HG02678 (cell line): ENCODE data around the gene AMZ2.
"Not testable (repeated sequence)": the region's sequence is repeated elsewhere in the genome, so short reads cannot be mapped to it uniquely, and the experiment has no call there.

ENCODE experiments used
- ATAC-seq: cut with Tn5 transposase; IDR thresholded peaks from one replicate; pipeline ENCODE4 v1.9.1; 2021; ENCODE audit warnings: mild to moderate bottlenecking, moderate library complexity; ENCODE audit not compliant: unreplicated experiment

Gene AMZ2

GRCh38 chr17:68220186-68220585, 27.7 kb upstream of the AMZ2 start:
- not testable (repeated sequence) for ATAC-seq

- not testable (repeated sequence) for ATAC-seq
These were observed 27.1 kb upstream of the AMZ2 start for GRCh38 chr17:68220786-68221185.

DNA sequence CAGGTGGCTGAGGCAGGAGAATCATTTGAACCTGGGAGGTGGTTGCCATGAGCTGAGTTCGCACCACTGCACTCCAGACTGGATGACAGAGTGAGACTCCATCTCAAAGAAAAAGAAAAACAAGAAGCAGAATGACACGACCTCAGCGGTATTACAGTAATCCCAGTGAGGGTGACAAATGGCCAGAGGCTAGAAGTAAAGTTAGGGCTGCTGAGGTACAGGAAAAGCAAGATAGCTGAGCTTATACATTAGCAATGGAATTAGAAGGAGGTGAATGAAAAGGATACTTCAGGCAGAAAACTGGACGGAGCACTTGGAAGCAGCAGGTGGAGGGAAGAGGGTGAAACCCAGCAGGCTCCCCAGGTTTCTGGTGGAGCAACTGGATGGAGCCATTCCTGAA, 26.1 kb upstream of the AMZ2 start:
- ATAC-seq, result no peak

GRCh38 chr17:68222606-68223005, 25.2 kb upstream of the AMZ2 start:
- no peak for ATAC-seq

GRCh38 chr17:68225055-68225454, 22.8 kb upstream of the AMZ2 start:
- ATAC-seq, result not testable (repeated sequence)

DNA sequence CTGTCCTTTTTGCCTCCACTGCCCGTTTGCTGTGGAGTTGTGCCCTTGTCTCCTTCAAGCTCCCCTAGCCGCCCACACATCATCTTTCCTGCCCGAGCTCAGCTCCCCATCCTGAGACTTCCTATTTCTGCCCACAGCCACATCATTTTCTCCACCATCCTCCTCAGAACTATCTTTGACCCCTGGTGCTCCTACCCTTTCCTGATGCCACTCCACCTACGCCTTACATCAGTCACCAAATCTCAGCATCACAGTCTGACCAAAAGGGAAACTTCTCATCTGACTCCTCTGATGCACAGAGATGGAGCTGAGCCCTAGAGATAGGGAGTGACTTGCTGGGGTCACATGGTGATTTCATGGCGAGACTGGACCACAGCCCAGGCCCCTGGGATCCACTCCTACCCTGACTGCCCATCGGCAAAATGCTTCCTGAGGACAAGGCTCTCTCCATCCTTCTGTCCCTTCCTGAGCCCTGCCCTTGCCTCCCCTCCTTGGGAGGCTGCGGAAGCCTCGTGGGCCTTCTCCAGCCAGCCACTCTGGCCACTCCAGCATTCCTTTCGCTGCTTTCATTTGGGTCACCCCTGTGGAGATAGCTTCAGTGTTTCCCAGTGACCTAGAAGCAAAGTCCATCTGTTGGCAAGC, 19.7 kb upstream of the AMZ2 start:
- ATAC-seq, result not testable (repeated sequence)

- ATAC-seq, result no peak
These were observed 18.8 kb upstream of the AMZ2 start for GRCh38 chr17:68228817-68229570.

GRCh38 chr17:68229619-68230018, 18.2 kb upstream of the AMZ2 start:
- ATAC-seq, result no peak

DNA sequence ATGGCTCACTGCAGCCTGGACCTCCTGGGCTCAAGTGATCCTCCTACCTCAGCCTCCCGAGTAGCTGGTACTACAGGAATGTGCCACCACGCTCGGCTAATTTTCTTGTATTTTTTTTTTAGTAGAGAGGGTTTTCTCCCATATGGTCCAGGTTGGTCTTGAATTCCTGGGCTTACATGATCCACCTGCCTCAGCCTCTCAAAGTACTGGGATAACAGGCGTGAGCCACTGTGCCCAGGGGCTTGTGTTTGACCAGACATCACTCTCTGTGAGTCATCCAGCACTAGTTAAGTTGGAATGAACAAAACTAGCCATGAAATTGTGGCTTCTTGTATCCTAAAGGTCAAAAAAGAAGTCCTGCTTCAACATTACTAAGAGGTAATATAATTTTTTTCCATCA, 16.7 kb upstream of the AMZ2 start:
- not testable (repeated sequence) for ATAC-seq

DNA sequence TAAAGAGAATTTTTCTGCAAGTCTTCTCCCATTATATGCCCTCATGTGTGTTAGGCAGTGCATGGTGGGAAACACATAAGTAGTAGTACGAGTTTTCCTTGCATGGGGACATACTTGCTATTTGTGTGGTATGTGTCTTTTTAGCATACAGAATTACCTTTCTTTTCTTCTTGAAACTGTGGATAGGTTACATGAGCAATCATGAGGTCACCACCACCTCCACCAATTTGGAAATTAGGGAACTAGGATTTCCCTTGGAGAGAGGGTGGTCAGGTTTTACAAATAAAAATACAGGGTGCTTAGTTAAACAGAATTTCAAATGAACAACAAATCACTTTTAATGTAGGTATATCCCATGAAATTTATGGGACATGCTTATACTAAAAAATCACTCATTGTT, 16.3 kb upstream of the AMZ2 start:
- ATAC-seq, result no peak

DNA sequence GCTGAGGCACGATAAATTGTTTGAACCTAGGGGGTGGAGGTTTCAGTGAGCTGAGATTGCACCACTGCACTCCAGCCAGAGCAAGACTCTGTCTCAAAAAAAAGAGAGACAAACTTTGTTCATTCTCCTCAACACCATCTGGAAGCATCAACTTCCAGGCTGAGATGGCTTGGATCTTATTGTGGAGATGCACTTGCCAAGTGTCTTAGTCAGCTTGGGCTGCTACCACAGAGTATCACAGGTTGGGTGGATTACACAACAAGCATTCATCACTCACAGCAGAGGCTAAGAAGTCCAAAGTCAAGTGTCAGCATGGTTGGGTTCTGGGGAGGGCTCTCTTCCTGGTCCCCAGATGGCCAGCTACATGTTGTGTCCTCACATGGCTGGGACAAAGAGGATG, 15.1 kb upstream of the AMZ2 start:
- ATAC-seq, result not testable (repeated sequence)

- not testable (repeated sequence) for ATAC-seq
These were observed 13.0 kb upstream of the AMZ2 start for GRCh38 chr17:68234726-68235335.

DNA sequence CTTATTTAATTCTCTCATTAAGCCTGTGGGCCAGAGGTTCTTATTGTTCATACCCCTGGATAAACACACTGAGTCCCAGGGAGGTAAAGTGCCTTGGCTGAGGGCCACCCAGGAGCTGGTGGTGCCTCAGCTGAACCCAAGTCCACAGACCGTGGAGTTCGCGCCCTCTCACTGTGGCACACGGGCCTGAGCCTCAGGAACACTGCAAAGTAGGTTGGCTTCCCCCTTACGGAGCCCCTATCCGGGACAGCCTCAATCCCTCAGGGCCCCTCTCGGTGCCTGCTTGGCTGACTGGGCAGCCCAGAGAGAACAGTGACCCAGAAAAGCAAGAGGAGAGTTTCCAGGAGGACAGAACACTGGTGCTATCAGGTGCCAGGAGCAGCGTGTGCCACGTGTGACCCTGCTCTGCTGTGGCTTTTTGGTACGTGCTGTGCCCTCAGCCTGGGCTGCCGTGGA, 12.5 kb upstream of the AMZ2 start:
- ATAC-seq, result not testable (repeated sequence)

GRCh38 chr17:68237369-68238163, 10.3 kb upstream of the AMZ2 start:
- peak; percentile 72 for ATAC-seq

- ATAC-seq, result peak; percentile 6
These were observed 9.5 kb upstream of the AMZ2 start for GRCh38 chr17:68238164-68238870.

DNA sequence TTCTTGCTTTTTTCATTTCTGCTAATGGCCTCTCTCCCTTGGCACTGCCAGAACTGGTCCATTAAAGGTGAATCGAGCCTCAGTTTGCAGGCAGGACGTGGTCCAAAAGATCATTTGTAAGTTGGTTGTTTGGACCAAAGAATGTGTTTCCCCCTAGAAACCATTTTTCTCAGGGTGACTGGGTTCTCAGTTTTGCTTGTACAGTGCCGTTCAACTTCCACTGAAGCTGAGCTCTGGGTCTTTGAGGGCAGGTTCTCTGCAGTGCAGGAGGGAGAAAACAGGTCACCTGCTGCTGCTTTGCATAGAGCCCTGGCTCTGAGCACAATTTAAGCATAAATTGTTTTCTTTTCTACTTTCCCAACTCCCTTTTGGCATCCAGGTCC, 9.0 kb upstream of the AMZ2 start:
- ATAC-seq, result no peak

- no peak for ATAC-seq
These were observed 8.0 kb upstream of the AMZ2 start for GRCh38 chr17:68239632-68240366.

- no peak for ATAC-seq
These were observed 1.4 kb upstream of the AMZ2 start for GRCh38 chr17:68246271-68247028.

DNA sequence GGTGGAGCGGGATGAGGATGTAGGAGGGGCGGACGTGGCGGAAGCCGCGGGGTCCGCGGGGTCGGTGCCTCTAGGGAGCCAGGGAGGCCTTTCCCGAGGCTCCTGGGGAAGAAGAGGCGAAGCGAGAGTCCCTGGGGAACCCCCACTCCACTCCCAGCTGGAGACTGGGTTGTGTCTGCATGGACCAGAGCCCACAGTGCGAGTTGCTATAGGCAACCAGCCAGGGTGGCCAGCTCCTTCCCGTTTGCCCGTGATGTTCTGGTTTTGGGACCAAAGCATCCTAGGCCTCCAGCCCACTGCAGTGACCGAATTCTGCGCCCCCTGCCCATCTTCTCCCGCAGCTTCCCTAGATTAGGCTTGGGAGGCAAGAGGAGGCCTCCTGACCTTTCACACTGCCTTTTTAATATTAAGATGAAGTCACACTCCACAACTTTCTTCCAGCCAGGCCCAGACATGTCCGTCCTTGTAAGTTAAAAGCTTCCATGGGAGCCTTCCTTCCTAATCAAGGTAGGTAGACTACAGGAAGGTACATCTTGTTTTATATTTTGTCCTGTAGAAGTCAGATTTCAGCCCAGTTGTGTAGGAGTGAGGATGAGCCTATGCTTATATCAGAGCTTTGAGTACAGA, 469 bp downstream of the AMZ2 start:
- ATAC-seq, result peak; percentile 24
